A549 (cell line): ENCODE results near the gene MINDY4. TPM values are rescaled to one million over a fixed set of nuclear protein-coding genes. Genes with fewer than 3 reads are reported as not detected.

Source experiments
- ATAC-seq, 2 experiments: fragments of 200-7000 bp in 1 of 2; fragments of >200 bp in 1 of 2; cut with Nextera tagmentation in 1 of 2; cut with Tn5 transposase in 1 of 2; 3 replicates each; pipeline versions ENCODE4 v1.8.0 to v1.9.1; 2018 to 2020; ENCODE audit warnings: mild to moderate bottlenecking in 1 of 2, moderate library complexity in 1 of 2
- CTCF ChIA-PET: fragments of 300-600 bp; sonication (Branson Sonifier 250); formaldehyde crosslinking; extraction: SDS; loops from one replicate; lab custom pipeline; 2021; ENCODE audit warnings: antibody characterized with exemption, inconsistent platforms; lab: Yijun Ruan, JAX
- POLR2A ChIA-PET: fragments of 350-600 bp; formaldehyde crosslinking; extraction: SDS; loops from one replicate; lab custom pipeline; 2021; ENCODE audit warnings: antibody characterized with exemption, inconsistent platforms; lab: Yijun Ruan, JAX
- DNase-seq, 2 experiments: peaks; one replicate each; pipeline versions ENCODE4 v3.0.0 to v3.0.0-alpha.2; 2011 to 2016; ENCODE audit warnings: low read depth in 1 of 2, low spot score in 1 of 2
- FAIRE-seq: peaks from 2 replicates; lab custom pipeline; 2011; peaks lifted over from hg19 to GRCh38; lab: Jason Lieb, UNC
- H3K27ac ChIP-seq, 2 experiments: fragments of >200 bp; sonication (Bioruptor Twin); formaldehyde crosslinking; 3 replicates each; pipeline ENCODE4 v1.5.1; 2016 to 2017
- H3K4me1 ChIP-seq: fragments of >200 bp; sonication (Bioruptor Twin); formaldehyde crosslinking; 3 replicates; pipeline ENCODE4 v1.6.1; 2016
- H3K4me2 ChIP-seq: fragments of >200 bp; sonication (Bioruptor Twin); formaldehyde crosslinking; 3 replicates; pipeline ENCODE4 v1.6.1; 2016
- H3K4me3 ChIP-seq: fragments of >200 bp; sonication (Bioruptor Twin); formaldehyde crosslinking; 3 replicates; pipeline ENCODE4 v1.5.1; 2016
- H3K9me3 ChIP-seq: fragments of >200 bp; sonication (Bioruptor Twin); formaldehyde crosslinking; 3 replicates; pipeline ENCODE4 v1.6.1; 2016
- BCL3 ChIP-seq: fragments of >200 bp; sonication (Bioruptor Twin); formaldehyde crosslinking; IDR thresholded peaks from 3 replicates; pipeline ENCODE4 v1.6.1; 2016
- CBX2 ChIP-seq: fragments of 200-600 bp; sonication (generic); IDR thresholded peaks from 2 replicates; pipeline ENCODE4 v1.6.1; 2016; ENCODE audit warnings: low read depth, mild to moderate bottlenecking, borderline replicate concordance
- EHF ChIP-seq: fragments of 250-450 bp; sonication (Bioruptor Pico); IDR thresholded peaks from 2 replicates; pipeline ENCODE4 v1.5.0; 2020; ENCODE audit warnings: mild to moderate bottlenecking
- ELK1 ChIP-seq: fragments of 150-350 bp; IDR thresholded peaks from 2 replicates; pipeline ENCODE4 v1.6.1; 2014; ENCODE audit warnings: low read depth, mild to moderate bottlenecking, low read length
- FOSL2 ChIP-seq, 2 experiments: fragments of 450-650 bp in 1 of 2; fragments of >200 bp in 1 of 2; sonication (Bioruptor Twin) in 1 of 2; formaldehyde crosslinking; IDR thresholded peaks; 2 replicates each; pipeline versions ENCODE4 v1.5.0 to v1.6.1; 2016 to 2020; ENCODE audit warnings: mild to moderate bottlenecking in 1 of 2, moderate library complexity in 1 of 2
- HEYL ChIP-seq: fragments of 250-450 bp; sonication (Bioruptor Pico); IDR thresholded peaks from 2 replicates; pipeline ENCODE4 v1.8.0; 2021; ENCODE audit warnings: mild to moderate bottlenecking, moderate library complexity
- KDM5A ChIP-seq: fragments of 200-600 bp; sonication (generic); IDR thresholded peaks from 2 replicates; pipeline ENCODE4 v1.6.1; 2016; ENCODE audit warnings: antibody characterized with exemption, mild to moderate bottlenecking
- MAZ ChIP-seq: fragments of 150-350 bp; IDR thresholded peaks from 2 replicates; pipeline ENCODE4 v1.6.1; 2014; ENCODE audit warnings: antibody characterized with exemption, low read depth, low read length, borderline replicate concordance
- NR3C1 ChIP-seq: fragments of >200 bp; sonication (Bioruptor Twin); formaldehyde crosslinking; IDR thresholded peaks from 3 replicates; pipeline ENCODE4 v1.6.1; 2017
- PBX3 ChIP-seq: IDR thresholded peaks from 2 replicates; pipeline ENCODE4 v1.6.1; 2012
- POLR2AphosphoS2 ChIP-seq: conservative IDR thresholded peaks from 2 replicates; pipeline ENCODE4 v1.6.1; 2012; ENCODE audit warnings: low read length, improper control_type of control experiment, inconsistent platforms
- RARB ChIP-seq: fragments of 250-450 bp; sonication (Bioruptor Pico); IDR thresholded peaks from 2 replicates; pipeline ENCODE4 v1.8.0; 2021; ENCODE audit warnings: mild to moderate bottlenecking, moderate library complexity
- RCOR1 ChIP-seq: fragments of 150-350 bp; IDR thresholded peaks from 2 replicates; pipeline ENCODE4 v1.6.1; 2014; ENCODE audit warnings: antibody characterized with exemption, low read length, low read depth
- RFX5 ChIP-seq: fragments of 450-650 bp; IDR thresholded peaks from 2 replicates; pipeline ENCODE4 v1.7.1; 2014; ENCODE audit warnings: antibody characterized with exemption, mild to moderate bottlenecking, moderate library complexity
- ZFP36 ChIP-seq: fragments of 450-650 bp; IDR thresholded peaks from 2 replicates; pipeline ENCODE4 v1.6.1; 2014; ENCODE audit warnings: borderline replicate concordance; ENCODE audit not compliant: partially characterized antibody
- ZSCAN20 ChIP-seq: fragments of 250-450 bp; sonication (Bioruptor Pico); IDR thresholded peaks from 2 replicates; pipeline ENCODE4 v1.8.0; 2022; ENCODE audit warnings: mild to moderate bottlenecking, moderate library complexity
- WGBS: methylation state at CpG from one replicate; pipeline ENCODE4 v1.1.6; 2017; ENCODE audit errors: missing lambda C conversion rate; 5-methylcytosine and 5-hydroxymethylcytosine counted together
- polyA plus RNA-seq, 4 experiments: library from polyadenylated mRNA; depleted of rRNA in 3 of 4; stranded (reverse); fragments of >200 nt; fragmentation: RNase III in 1 of 4; extraction: RNeasy Plus Mini Kit Qiagen cat#74134 plus additional on column Dnase treatment in 1 of 4; gene quantifications; 2 replicates in 3 of 4; 3 replicates in 1 of 4; pipeline ENCODE4 v1.2.3, GENCODE V29; 2011 to 2017

MINDY4 gene
- polyA plus RNA-seq, 2 of the 4 experiments (the other 2 are of a cell fraction) = 1.8 to 3.6 TPM

- TF ChIP-seq KDM5A = no peak
- TF ChIP-seq EHF (CRISPR knock-in tag) = no peak
Observed at GRCh38 chr7:30896036-30896435, 124.8 kb downstream of the MINDY4 start (continued).

- ChIA-PET POLR2A (no interaction called here), CTCF (interaction anchor here (0.6 to 1.4 kb wide), 5 partner anchors 9 to 130 kb away, joined by 3 to 4 read pairs (median 3); no protein-coding TSS in a partner anchor)
- FAIRE-seq = no peak
- no peak overlapping the region for H3K4me3 ChIP-seq
- peak; percentile 14 for TF ChIP-seq ZFP36
- TF ChIP-seq PBX3 = no peak
- TF ChIP-seq, all 56 proteins: peak for 1
- Histone ChIP-seq H3K4me2 (peak overlapping the region; percentile 28), H3K4me1 (peaks cover 8% of the 10 kb centered on the region; the same call in 1 of the 3 replicates), H3K9me3 (no peaks in the 10 kb centered on the region), H3K27ac (no peak overlapping the region)
- DNase-seq (no peak), ATAC-seq (peak in 1 of 2 experiments; percentile 11; a peak in 1 of 6 replicates)
- 50% methylated on average over 10 of the region's 13 CpGs for WGBS
Observed at GRCh38 chr7:30896783-30897637, 125.8 kb downstream of the MINDY4 start.

- no peak for ATAC-seq
- peak overlapping the region; percentile 28 for H3K4me2 ChIP-seq
- POLR2A ChIA-PET = no interaction called here
- TF ChIP-seq ZSCAN20 = no peak
- no peak for TF ChIP-seq HEYL (CRISPR knock-in tag)
- TF ChIP-seq, all 56 proteins: peak for 0
- Histone ChIP-seq H3K4me3 (no peak overlapping the region), H3K27ac (no peak overlapping the region), H3K4me1 (peaks cover 8% of the 10 kb centered on the region; the same call in 1 of the 3 replicates), H3K9me3 (no peaks in the 10 kb centered on the region)
- 64% methylated on average over 2 of the region's 2 CpGs for WGBS
- CTCF ChIA-PET = interaction anchor here (0.6 to 1.1 kb wide), 3 partner anchors 11 to 131 kb away, joined by 3 to 4 read pairs (median 3); no protein-coding TSS in a partner anchor
- FAIRE-seq (no peak), DNase-seq (no peak)
Observed at GRCh38 chr7:30897770-30898169, 126.6 kb downstream of the MINDY4 start.

GRCh38 chr7:30898411-30898810 lies 127.2 kb downstream of the MINDY4 start:
- FAIRE-seq (no peak), ATAC-seq (no peak), DNase-seq (no peak)
- H3K4me3 ChIP-seq = no peak overlapping the region
- ChIA-PET POLR2A (no interaction called here), CTCF (interaction anchor here (1.1 to 1.4 kb wide), 3 partner anchors 10 to 41 kb away, joined by 4 read pairs; no protein-coding TSS in a partner anchor)
- peaks cover 8% of the 10 kb centered on the region; the same call in 1 of the 3 replicates for H3K4me1 ChIP-seq
- H3K27ac ChIP-seq = no peak overlapping the region
- H3K9me3 ChIP-seq = no peaks in the 10 kb centered on the region
- no peak overlapping the region for H3K4me2 ChIP-seq
- 73% methylated on average over 10 of the region's 12 CpGs for WGBS
- TF ChIP-seq CBX2 (no peak), ELK1 (no peak), POLR2AphosphoS2 (no peak), RARB (CRISPR knock-in tag) (no peak), RFX5 (no peak), FOSL2 (IDR thresholded peaks at IDR 0.05) (no peak), FOSL2 (CRISPR knock-in tag; IDR thresholded peaks at IDR 0.05) (no peak)

- FAIRE-seq = no peak
- WGBS = 88% methylated on average over 7 of the region's 7 CpGs
- H3K4me2 ChIP-seq = no peak overlapping the region
- H3K27ac ChIP-seq = no peak overlapping the region
- TF ChIP-seq RCOR1 (no peak), MAZ (no peak), CBX2 (no peak), BCL3 (no peak), NR3C1 (no peak), RFX5 (no peak)
- TF ChIP-seq, all 56 proteins: peak for 0
- H3K9me3 ChIP-seq = no peaks in the 10 kb centered on the region
- ATAC-seq (no peak), DNase-seq (no peak)
- POLR2A ChIA-PET = no interaction called here
- H3K4me3 ChIP-seq = no peak overlapping the region
- CTCF ChIA-PET = interaction anchor here (1.1 to 1.4 kb wide), 3 partner anchors 39 to 224 kb away, joined by 3 to 4 read pairs (median 4); no protein-coding TSS in a partner anchor
- H3K4me1 ChIP-seq = peaks cover 8% of the 10 kb centered on the region; the same call in 1 of the 3 replicates
Observed at GRCh38 chr7:30899066-30899465, 127.8 kb downstream of the MINDY4 start.
